ENCODE measurements around the gene NDUFS5.

GRCh38 chr1:39026051-39026865, at the start of gene NDUFS5:
- TF ChIP-seq RAD21 (IDR thresholded peaks at IDR 0.05; ENCODE audit: low read length) (no peak), CTCF (IDR thresholded peaks at IDR 0.05) (no peak), REST (IDR thresholded peaks at IDR 0.05; ENCODE audit: low read depth, low read length) (peak; percentile 49; the same call in 1 of the 2 replicates), YY1 (IDR thresholded peaks at IDR 0.05; ENCODE audit: low read depth) (peak; percentile 33; the same call in 1 of the 2 replicates)

Data from SK-N-SH (cell line).